Mesenchymal stem cell (in vitro differentiated cells and primary cell): ENCODE data around the gene ECT2L.

ENCODE experiments used
- DNase-seq: peaks from one replicate; pipeline ENCODE4 v3.0.0-alpha.2; 2013
- H2AFZ ChIP-seq: one replicate; pipeline ENCODE4 v1.6.1; 2013; ENCODE audit warnings: low read depth, mild to moderate bottlenecking, control low read depth, inconsistent platforms, low read length, moderate library complexity
- H2AK5ac ChIP-seq: 2 replicates; pipeline ENCODE4 v1.6.1; 2013; ENCODE audit warnings: low read length, moderate library complexity, mild to moderate bottlenecking, inconsistent platforms; ENCODE audit not compliant: severe bottlenecking
- H2BK120ac ChIP-seq: one replicate; pipeline ENCODE4 v1.6.1; 2013; ENCODE audit warnings: low read depth, mild to moderate bottlenecking, inconsistent platforms, low read length, moderate library complexity
- H2BK12ac ChIP-seq, 2 experiments: one replicate each; pipeline ENCODE4 v1.6.1; 2013; ENCODE audit warnings: inconsistent platforms in 2 of 2, low read length in 2 of 2, mild to moderate bottlenecking in 2 of 2, moderate library complexity in 2 of 2, control low read depth in 1 of 2
- H2BK15ac ChIP-seq: one replicate; pipeline ENCODE4 v1.6.1; 2013; ENCODE audit warnings: mild to moderate bottlenecking, low read depth, inconsistent platforms; ENCODE audit not compliant: poor library complexity, severe bottlenecking
- H2BK5ac ChIP-seq: 2 replicates; pipeline ENCODE4 v1.6.1; 2013; ENCODE audit warnings: low read depth, mild to moderate bottlenecking, low read length, control low read depth, inconsistent platforms; ENCODE audit not compliant: poor library complexity, severe bottlenecking
- H3K14ac ChIP-seq, 2 experiments: one replicate each; pipeline ENCODE4 v1.6.1; 2013; ENCODE audit warnings: inconsistent platforms in 2 of 2, low read length in 2 of 2, control low read depth in 1 of 2, mild to moderate bottlenecking in 1 of 2, moderate library complexity in 1 of 2
- H3K18ac ChIP-seq, 2 experiments: one replicate each; pipeline ENCODE4 v1.6.1; 2013; ENCODE audit warnings: inconsistent platforms in 2 of 2, low read length in 2 of 2, control low read depth in 1 of 2, low read depth in 1 of 2, mild to moderate bottlenecking in 1 of 2
- H3K23ac ChIP-seq, 2 experiments: one replicate each; pipeline ENCODE4 v1.6.1; 2013; ENCODE audit warnings: inconsistent platforms in 2 of 2, low read length in 2 of 2, mild to moderate bottlenecking in 2 of 2, moderate library complexity in 2 of 2, control low read depth in 1 of 2
- H3K27ac ChIP-seq: 2 replicates; pipeline ENCODE4 v1.5.1; 2013; ENCODE audit warnings: mild to moderate bottlenecking, moderate library complexity, low read length, control low read depth, inconsistent platforms; ENCODE audit not compliant: poor library complexity, severe bottlenecking
- H3K27me3 ChIP-seq, 2 experiments: 2 replicates each; pipeline versions ENCODE4 v1.6.1 to v1.7.0; 2013; ENCODE audit warnings: low read length in 2 of 2, mild to moderate bottlenecking in 2 of 2, moderate library complexity in 2 of 2, control low read depth in 1 of 2, inconsistent platforms in 1 of 2; ENCODE audit not compliant: control insufficient read depth in 1 of 2, insufficient read depth in 1 of 2
- H3K36me3 ChIP-seq, 2 experiments: 2 replicates each; pipeline versions ENCODE4 v1.6.1 to v1.7.0; 2013; ENCODE audit warnings: low read length in 2 of 2, control low read depth in 1 of 2, inconsistent platforms in 1 of 2, low read depth in 1 of 2, mild to moderate bottlenecking in 1 of 2; ENCODE audit not compliant: insufficient read depth in 2 of 2, control insufficient read depth in 1 of 2
- H3K4ac ChIP-seq, 2 experiments: one replicate each; pipeline ENCODE4 v1.6.1; 2013; ENCODE audit warnings: inconsistent platforms in 2 of 2, low read length in 2 of 2, mild to moderate bottlenecking in 2 of 2, moderate library complexity in 2 of 2, control low read depth in 1 of 2, low read depth in 1 of 2
- H3K4me1 ChIP-seq: 2 replicates; pipeline ENCODE4 v1.6.1; 2013; ENCODE audit warnings: low read depth, low read length, control low read depth; ENCODE audit not compliant: control insufficient read depth, insufficient read depth
- H3K4me2 ChIP-seq: 2 replicates; pipeline ENCODE4 v1.6.1; 2013; ENCODE audit warnings: low read length, mild to moderate bottlenecking, inconsistent platforms; ENCODE audit not compliant: poor library complexity, severe bottlenecking
- H3K4me3 ChIP-seq, 2 experiments: 2 replicates each; pipeline versions ENCODE4 v1.5.1 to v1.7.0; 2013; ENCODE audit warnings: low read length in 2 of 2, mild to moderate bottlenecking in 2 of 2, control low read depth in 1 of 2, low read depth in 1 of 2; ENCODE audit not compliant: insufficient read depth in 1 of 2
- H3K79me1 ChIP-seq: replicated peaks from 2 replicates; pipeline ENCODE4 v1.6.1; 2013; ENCODE audit warnings: mild to moderate bottlenecking, control low read depth, low read length, inconsistent platforms; ENCODE audit not compliant: poor library complexity, severe bottlenecking
- H3K9ac ChIP-seq: 2 replicates; pipeline ENCODE4 v1.7.0; 2013; ENCODE audit warnings: mild to moderate bottlenecking, low read length, moderate library complexity
- H3K9me3 ChIP-seq: 2 replicates; pipeline ENCODE4 v1.7.0; 2013; ENCODE audit warnings: mild to moderate bottlenecking, low read length; ENCODE audit not compliant: control insufficient read depth
- H4K8ac ChIP-seq: one replicate; pipeline ENCODE4 v1.6.1; 2013; ENCODE audit warnings: inconsistent platforms, mild to moderate bottlenecking, low read length, moderate library complexity
- H4K91ac ChIP-seq: one replicate; pipeline ENCODE4 v1.6.1; 2013; ENCODE audit warnings: mild to moderate bottlenecking, low read length, inconsistent platforms
- WGBS: methylation state at CpG from one replicate; pipeline ENCODE4 v1.1.7; 2013; ENCODE audit warnings: mixed read lengths; 5-methylcytosine and 5-hydroxymethylcytosine counted together

Gene ECT2L

GRCh38 chr6:138769102-138769676 is 26.7 kb upstream of the ECT2L start:
- Histone ChIP-seq H3K4ac (no peak overlapping the region), H4K8ac (no peak overlapping the region), H3K4me2 (no peak overlapping the region), H2AK5ac (no peak overlapping the region), H2AFZ (no peak overlapping the region), H3K79me1 (peaks cover 5% of the 10 kb centered on the region), H3K9ac (peak overlapping the region; percentile 44), H2BK12ac (no peak overlapping the region), H2BK5ac (no peak overlapping the region), H3K18ac (no peak overlapping the region), H4K91ac (no peak overlapping the region), H3K14ac (no peak overlapping the region), H3K23ac (no peak overlapping the region), H3K27ac (no peak overlapping the region), H3K4me1 (no peaks in the 10 kb centered on the region), H3K27me3 (no peaks in the 10 kb centered on the region), H3K36me3 (no peaks in the 10 kb centered on the region), H2BK15ac (no peak overlapping the region), H3K9me3 (no peaks in the 10 kb centered on the region), H2BK120ac (no peak overlapping the region), H3K4me3 (no peak overlapping the region)
- DNase-seq, result peak; percentile 67
- WGBS, result 33% methylated on average over 6 of the region's 6 CpGs

GRCh38 chr6:138772596-138773176 is 23.2 kb upstream of the ECT2L start:
- 20% methylated on average over 5 of the region's 8 CpGs for WGBS
- no peaks in the 10 kb centered on the region for H3K9me3 ChIP-seq
- H3K23ac ChIP-seq, result no peak overlapping the region
- H3K4me3 ChIP-seq, result peak overlapping the region in 1 of 2 experiments; percentile 98
- no peak overlapping the region for H2BK15ac ChIP-seq
- no peak overlapping the region for H2BK12ac ChIP-seq
- H3K27ac ChIP-seq, result no peak overlapping the region
- H2BK5ac ChIP-seq, result no peak overlapping the region
- H2BK120ac ChIP-seq, result no peak overlapping the region
- H3K9ac ChIP-seq, result peak overlapping the region; percentile 96
- no peak overlapping the region for H4K8ac ChIP-seq
- peaks cover 0 to 18% of the 10 kb centered on the region in 2 experiments for H3K36me3 ChIP-seq
- H3K18ac ChIP-seq, result no peak overlapping the region
- no peak overlapping the region for H2AFZ ChIP-seq
- no peaks in the 10 kb centered on the region for H3K27me3 ChIP-seq
- no peaks in the 10 kb centered on the region for H3K4me1 ChIP-seq
- peak overlapping the region; percentile 84 for H3K4me2 ChIP-seq
- H3K14ac ChIP-seq, result no peak overlapping the region
- no peak for DNase-seq
- H3K79me1 ChIP-seq, result peaks cover 9% of the 10 kb centered on the region
- H2AK5ac ChIP-seq, result no peak overlapping the region
- no peak overlapping the region for H3K4ac ChIP-seq
- H4K91ac ChIP-seq, result no peak overlapping the region

- H3K18ac ChIP-seq, result peak within 1 kb of the TSS; percentile 79 to 87
- no peaks in the 10 kb centered on the region for H3K9me3 ChIP-seq
- peak within 1 kb of the TSS; percentile 76 to 98 for H3K4me3 ChIP-seq
- peak within 1 kb of the TSS in 1 of 2 experiments; percentile 80 for H2BK12ac ChIP-seq
- H3K14ac ChIP-seq, result no peak within 1 kb of the TSS
- under 1% methylated on average over 42 of the region's 47 CpGs for WGBS
- H3K27ac ChIP-seq, result peak within 1 kb of the TSS; percentile 87
- peak within 1 kb of the TSS; percentile 21 to 75 for H3K4ac ChIP-seq
- peaks cover 0 to 26% of the 10 kb centered on the region in 2 experiments for H3K36me3 ChIP-seq
- H3K9ac ChIP-seq, result peak within 1 kb of the TSS; percentile 96
- H4K8ac ChIP-seq, result peak within 1 kb of the TSS; percentile 100
- peak within 1 kb of the TSS; percentile 25 for H2BK5ac ChIP-seq
- no peak within 1 kb of the TSS for H3K23ac ChIP-seq
- H3K79me1 ChIP-seq, result peaks cover 9% of the 10 kb centered on the region
- no peaks in the 10 kb centered on the region for H3K4me1 ChIP-seq
- peak within 1 kb of the TSS; percentile 96 for H4K91ac ChIP-seq
- peak within 1 kb of the TSS; percentile 21 for H2AFZ ChIP-seq
- peak within 1 kb of the TSS; percentile 84 for H3K4me2 ChIP-seq
- DNase-seq, result peak; percentile 96
- H2BK120ac ChIP-seq, result peak within 1 kb of the TSS; percentile 98
- no peaks in the 10 kb centered on the region for H3K27me3 ChIP-seq
- no peak within 1 kb of the TSS for H2AK5ac ChIP-seq
- peak within 1 kb of the TSS; percentile 92 for H2BK15ac ChIP-seq
Observed at GRCh38 chr6:138773177-138774091, 22.5 kb upstream of the ECT2L start, which contains the start of gene CCDC28A. Gene CCDC28A, plus strand, starts transcription at chr6:138773769. Its CDS starts 2,352 bp downstream, at chr6:138776121.

GRCh38 chr6:138774370-138774769 is 21.5 kb upstream of the ECT2L start:
- Histone ChIP-seq H3K4ac (no peak overlapping the region), H2BK12ac (no peak overlapping the region), H3K27me3 (no peaks in the 10 kb centered on the region), H3K9ac (peak overlapping the region; percentile 96), H3K36me3 (peaks cover 0 to 27% of the 10 kb centered on the region in 2 experiments), H3K79me1 (peaks cover 9% of the 10 kb centered on the region), H3K4me2 (peak overlapping the region; percentile 64), H3K14ac (no peak overlapping the region), H3K4me1 (no peaks in the 10 kb centered on the region), H3K4me3 (peak overlapping the region in 1 of 2 experiments; percentile 98), H3K23ac (no peak overlapping the region), H2BK15ac (no peak overlapping the region), H2BK5ac (no peak overlapping the region), H2AFZ (no peak overlapping the region), H2AK5ac (no peak overlapping the region), H3K9me3 (no peaks in the 10 kb centered on the region), H3K18ac (no peak overlapping the region), H3K27ac (no peak overlapping the region), H4K8ac (no peak overlapping the region), H2BK120ac (no peak overlapping the region), H4K91ac (no peak overlapping the region)
- 50% methylated on average over 1 of the region's 3 CpGs for WGBS
- no peak for DNase-seq
